Activated naive CD4-positive, alpha-beta T cell treated with anti-CD3 and anti-CD28 coated beads for 36 hours (primary cell): Measurements from ENCODE around the gene ARMC5. TPM values are rescaled to one million over a fixed set of nuclear protein-coding genes. Genes with fewer than 3 reads are reported as not detected.
"Not testable (repeated sequence)": the region's sequence is repeated elsewhere in the genome, so short reads cannot be mapped to it uniquely, and the experiment has no call there.

ENCODE experiments used
- CTCF ChIA-PET: fragments of 350-600 bp; sonication (Branson Sonifier 250); formaldehyde crosslinking; loops from one replicate; lab custom pipeline; 2021; ENCODE audit warnings: antibody characterized with exemption; lab: Charles Lee
- DNase-seq: peaks from one replicate; pipeline ENCODE4 v3.0.0-alpha.2; 2020
- H3K27ac Mint-ChIP-seq: one replicate; pipeline ENCODE4 v1.8.0; 2021; ENCODE audit warnings: mild to moderate bottlenecking, mixed read lengths
- H3K27me3 Mint-ChIP-seq: one replicate; pipeline ENCODE4 v1.8.0; 2021; ENCODE audit warnings: low read depth, mixed read lengths
- H3K36me3 Mint-ChIP-seq: one replicate; pipeline ENCODE4 v1.8.0; 2021; ENCODE audit warnings: low read depth, mixed read lengths
- H3K4me1 Mint-ChIP-seq: one replicate; pipeline ENCODE4 v1.8.0; 2021; ENCODE audit warnings: low read depth, mixed read lengths
- H3K4me3 Mint-ChIP-seq: one replicate; pipeline ENCODE4 v1.8.0; 2021; ENCODE audit warnings: mild to moderate bottlenecking, moderate library complexity, mixed read lengths
- H3K9me3 Mint-ChIP-seq: one replicate; pipeline ENCODE4 v1.8.0; 2021; ENCODE audit warnings: mixed read lengths
- intact Hi-C: fragments of 100-400 bp; cut with micrococcal nuclease; formaldehyde crosslinking; loops from one replicate; pipeline ENCODE4 v1.15.1; 2023
- total RNA-seq, 2 experiments: library from RNA; stranded (reverse); gene quantifications; one replicate each; pipeline ENCODE4 v1.2.3, GENCODE V29; 2021

ARMC5 gene
- total RNA-seq = 1 to 10 TPM; 6.3 to 6.7 TPM

DNA sequence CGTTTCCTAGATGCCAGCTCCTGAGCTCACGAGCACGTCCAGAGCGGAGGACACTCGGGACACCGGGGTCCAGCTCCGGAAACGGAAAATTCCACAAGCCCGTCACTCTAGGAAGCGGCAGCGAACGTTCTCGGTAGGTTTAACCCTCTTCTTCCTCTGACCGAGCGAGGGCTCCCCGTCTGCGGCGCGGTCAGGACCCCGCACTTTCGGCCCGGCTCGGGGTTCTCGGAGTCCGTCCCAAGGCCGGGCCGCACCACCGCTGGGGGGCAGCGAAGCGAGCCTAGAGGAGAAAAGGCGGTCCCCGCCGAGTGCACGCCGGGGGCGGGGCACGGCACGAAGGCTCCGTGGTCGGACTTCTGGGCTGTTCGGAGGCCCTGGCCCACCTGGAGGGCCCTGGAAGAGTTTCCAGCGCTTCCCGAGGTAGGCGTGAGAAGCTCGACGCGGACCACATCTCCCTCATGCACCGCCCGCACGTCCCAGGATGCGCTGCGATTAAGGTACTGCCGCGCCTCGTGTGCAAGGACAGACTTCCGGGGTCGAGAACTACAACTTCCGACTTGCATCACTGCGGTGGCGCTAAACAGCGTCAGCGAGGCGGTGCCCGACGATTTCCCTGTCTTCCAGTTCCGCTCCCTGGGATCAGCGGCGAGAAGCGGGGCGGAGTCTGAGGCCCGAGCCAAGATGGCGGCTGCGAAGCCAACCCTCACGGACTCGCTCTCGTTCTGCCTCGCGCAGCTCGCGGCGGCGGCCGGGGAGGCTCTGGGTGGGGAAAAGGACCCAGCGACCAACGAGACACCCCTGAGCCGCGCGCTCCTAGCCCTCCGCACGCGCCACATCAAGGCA lies at the start of gene ARMC5:
Gene ARMC5 (plus strand): TSS at position 658 of the 843 bp plus-strand sequence. CDS start 24 bp downstream, at position 682.
- CTCF ChIA-PET = interaction anchor here (0.6 to 2.0 kb wide), 6 partner anchors 27 to 419 kb away, joined by 3 to 6 read pairs (median 4); no protein-coding TSS in a partner anchor
- intact Hi-C loops = loop anchor here (1.0 to 5.0 kb wide), 16 partner anchors 18 to 800 kb away; partner anchors contain the start of genes FBRS, FUS, SETD1A and STX4
- Mint-ChIP-seq H3K36me3 (peaks cover 26% of the 10 kb centered on the region), H3K4me3 (peak within 1 kb of the TSS; percentile 87), H3K27ac (peak within 1 kb of the TSS; percentile 94), H3K9me3 (no peaks in the 10 kb centered on the region), H3K27me3 (no peaks in the 10 kb centered on the region), H3K4me1 (peaks cover 41% of the 10 kb centered on the region)
- DNase-seq = peak; percentile 99

DNA sequence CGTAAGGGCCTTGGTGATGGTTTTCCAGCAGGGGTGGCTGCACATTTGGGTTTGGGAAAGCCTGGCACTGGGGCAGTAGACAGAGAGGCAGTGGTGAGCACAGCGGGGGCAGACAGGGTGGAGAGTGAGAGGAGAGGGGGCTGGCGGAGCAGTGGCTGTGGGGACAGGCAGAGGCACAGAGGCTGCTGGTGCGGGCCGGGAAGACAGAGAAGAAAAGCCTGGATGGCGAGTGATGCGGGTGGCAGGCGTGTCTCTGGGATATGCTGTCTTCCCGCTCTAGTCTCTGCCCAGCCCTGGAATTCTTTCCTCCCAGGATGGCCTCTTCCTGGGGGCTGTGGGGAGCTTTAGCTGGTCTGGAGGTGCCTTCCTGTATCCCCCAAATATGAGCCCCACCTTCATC lies 49.2 kb upstream of the ARMC5 start:
- DNase-seq = no peak
- Mint-ChIP-seq H3K9me3 (no peaks in the 10 kb centered on the region), H3K36me3 (no peaks in the 10 kb centered on the region), H3K27ac (no peak overlapping the region), H3K4me3 (no peak overlapping the region), H3K27me3 (no peaks in the 10 kb centered on the region), H3K4me1 (no peaks in the 10 kb centered on the region)
- intact Hi-C loops = no loop called here
- CTCF ChIA-PET = no interaction called here

GRCh38 chr16:31411024-31411844 lies 48.1 kb upstream of the ARMC5 start:
- no peaks in the 10 kb centered on the region for H3K9me3 Mint-ChIP-seq
- H3K27ac Mint-ChIP-seq = no peak overlapping the region
- CTCF ChIA-PET = no interaction called here
- intact Hi-C loops = no loop called here
- no peaks in the 10 kb centered on the region for H3K27me3 Mint-ChIP-seq
- no peak overlapping the region for H3K4me3 Mint-ChIP-seq
- no peak for DNase-seq
- H3K4me1 Mint-ChIP-seq = no peaks in the 10 kb centered on the region
- H3K36me3 Mint-ChIP-seq = no peaks in the 10 kb centered on the region

GRCh38 chr16:31412750-31413149 lies 46.6 kb upstream of the ARMC5 start:
- CTCF ChIA-PET = no interaction called here
- Mint-ChIP-seq H3K4me3 (no peak overlapping the region), H3K9me3 (no peaks in the 10 kb centered on the region), H3K27ac (no peak overlapping the region), H3K27me3 (no peaks in the 10 kb centered on the region), H3K36me3 (no peaks in the 10 kb centered on the region), H3K4me1 (no peaks in the 10 kb centered on the region)
- intact Hi-C loops = no loop called here
- no peak for DNase-seq

GRCh38 chr16:31413381-31413780 lies 45.9 kb upstream of the ARMC5 start:
- intact Hi-C loops = no loop called here
- Mint-ChIP-seq H3K9me3 (no peaks in the 10 kb centered on the region), H3K4me3 (no peak overlapping the region), H3K27ac (no peak overlapping the region), H3K36me3 (no peaks in the 10 kb centered on the region), H3K4me1 (no peaks in the 10 kb centered on the region), H3K27me3 (no peaks in the 10 kb centered on the region)
- DNase-seq = no peak
- CTCF ChIA-PET = no interaction called here

DNA sequence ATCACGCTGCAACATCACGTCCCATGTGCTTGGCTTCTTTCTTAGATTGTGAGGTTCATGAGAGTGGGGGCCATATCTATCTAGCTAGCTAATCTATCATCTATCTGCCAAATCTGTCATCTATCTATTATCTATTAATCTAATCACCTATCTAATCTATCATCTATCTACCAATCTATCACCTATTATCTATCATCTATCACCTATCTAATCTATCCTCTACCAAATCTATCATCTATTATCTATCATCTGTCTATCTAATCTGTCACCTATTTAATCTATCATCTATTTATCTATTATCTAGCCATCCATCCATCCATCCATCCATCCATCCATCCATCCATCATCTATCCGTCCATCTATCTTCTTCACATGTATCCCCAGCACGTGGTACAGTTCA lies 45.4 kb upstream of the ARMC5 start:
- H3K36me3 Mint-ChIP-seq = no peaks in the 10 kb centered on the region

DNA sequence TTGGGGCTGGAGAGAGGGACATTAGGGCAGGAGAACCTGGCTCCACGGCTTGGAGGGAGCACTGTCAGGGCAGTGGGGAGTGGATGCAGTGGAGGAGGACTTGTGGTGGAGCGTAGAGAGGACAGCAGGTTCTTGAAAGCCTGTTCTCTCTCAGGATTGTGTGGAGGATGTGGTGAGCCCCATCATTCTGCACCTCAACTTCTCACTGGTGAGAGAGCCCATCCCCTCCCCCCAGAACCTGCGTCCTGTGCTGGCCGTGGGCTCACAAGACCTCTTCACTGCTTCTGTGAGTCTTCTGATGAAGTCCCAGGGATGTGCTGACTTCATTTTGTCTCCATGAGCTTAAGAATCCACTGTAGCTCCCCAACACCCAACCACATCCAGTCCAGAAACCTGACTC lies 44.6 kb upstream of the ARMC5 start:
- CTCF ChIA-PET = interaction anchor here (0.6 kb wide), 1 partner anchor 101 kb away, joined by 3 read pairs; no protein-coding TSS in a partner anchor
- Mint-ChIP-seq H3K9me3 (no peaks in the 10 kb centered on the region), H3K27ac (no peak overlapping the region), H3K27me3 (no peaks in the 10 kb centered on the region), H3K36me3 (no peaks in the 10 kb centered on the region), H3K4me1 (no peaks in the 10 kb centered on the region), H3K4me3 (no peak overlapping the region)
- DNase-seq = no peak
- intact Hi-C loops = no loop called here

More for the DNA sequence above, 45.4 kb upstream of the ARMC5 start:
- no peak overlapping the region for H3K27ac Mint-ChIP-seq
- no peaks in the 10 kb centered on the region for H3K4me1 Mint-ChIP-seq
- intact Hi-C loops = no loop called here
- H3K9me3 Mint-ChIP-seq = no peaks in the 10 kb centered on the region
- no peak for DNase-seq
- CTCF ChIA-PET = interaction anchor here (0.6 kb wide), 1 partner anchor 102 kb away, joined by 3 read pairs; no protein-coding TSS in a partner anchor
- H3K4me3 Mint-ChIP-seq = no peak overlapping the region
- H3K27me3 Mint-ChIP-seq = no peaks in the 10 kb centered on the region

- Mint-ChIP-seq H3K9me3 (no peaks in the 10 kb centered on the region), H3K36me3 (no peaks in the 10 kb centered on the region), H3K4me1 (peaks cover under 1% of the 10 kb centered on the region), H3K27me3 (no peaks in the 10 kb centered on the region), H3K4me3 (no peak overlapping the region), H3K27ac (no peak overlapping the region)
- intact Hi-C loops = no loop called here
- CTCF ChIA-PET = no interaction called here
- no peak for DNase-seq
Observed at GRCh38 chr16:31416371-31416770, 42.9 kb upstream of the ARMC5 start.

GRCh38 chr16:31417036-31417435 lies 42.3 kb upstream of the ARMC5 start:
- H3K9me3 Mint-ChIP-seq, H3K27ac Mint-ChIP-seq, DNase-seq, CTCF ChIA-PET, H3K36me3 Mint-ChIP-seq, intact Hi-C loops, H3K4me3 Mint-ChIP-seq, H3K27me3 Mint-ChIP-seq, H3K4me1 Mint-ChIP-seq: not testable (repeated sequence)

DNA sequence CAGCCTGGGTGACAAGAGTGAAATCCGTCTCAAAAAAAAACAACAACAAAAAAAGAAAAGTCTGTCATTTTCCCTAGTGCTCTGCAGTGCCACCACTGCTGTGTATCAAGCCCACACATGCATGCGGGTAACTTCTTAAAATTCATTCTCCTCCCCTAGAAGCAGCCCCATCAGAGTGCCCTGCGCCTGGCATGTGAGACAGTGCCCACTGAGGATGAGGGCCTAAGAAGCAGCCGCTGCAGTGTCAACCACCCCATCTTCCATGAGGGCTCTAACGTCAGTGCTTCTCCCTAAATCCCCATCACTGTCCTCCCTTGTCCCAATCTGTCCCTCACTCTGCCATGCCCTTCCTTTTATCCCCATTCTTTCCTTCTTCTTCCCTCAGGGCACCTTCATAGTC lies 41.4 kb upstream of the ARMC5 start:
- Mint-ChIP-seq H3K27me3 (no peaks in the 10 kb centered on the region), H3K4me3 (no peak overlapping the region), H3K27ac (no peak overlapping the region), H3K9me3 (no peaks in the 10 kb centered on the region), H3K4me1 (peaks cover 5% of the 10 kb centered on the region), H3K36me3 (no peaks in the 10 kb centered on the region)
- no peak for DNase-seq
- CTCF ChIA-PET = no interaction called here
- intact Hi-C loops = no loop called here

- no peaks in the 10 kb centered on the region for H3K27me3 Mint-ChIP-seq
- H3K27ac Mint-ChIP-seq = no peak overlapping the region
- H3K9me3 Mint-ChIP-seq = no peaks in the 10 kb centered on the region
- H3K4me3 Mint-ChIP-seq = no peak overlapping the region
- intact Hi-C loops = no loop called here
- H3K4me1 Mint-ChIP-seq = peaks cover 5% of the 10 kb centered on the region
- DNase-seq = no peak
- no peaks in the 10 kb centered on the region for H3K36me3 Mint-ChIP-seq
- CTCF ChIA-PET = interaction anchor here (1.1 kb wide), 1 partner anchor 37 kb away, joined by 3 read pairs; no protein-coding TSS in a partner anchor
Observed at GRCh38 chr16:31420037-31420436, 39.3 kb upstream of the ARMC5 start.

GRCh38 chr16:31421587-31421986 lies 37.7 kb upstream of the ARMC5 start:
- H3K27ac Mint-ChIP-seq = no peak overlapping the region

More at GRCh38 chr16:31421587-31421986, 37.7 kb upstream of the ARMC5 start:
- Mint-ChIP-seq H3K4me3 (no peak overlapping the region), H3K27me3 (peaks cover 5% of the 10 kb centered on the region), H3K36me3 (no peaks in the 10 kb centered on the region), H3K9me3 (no peaks in the 10 kb centered on the region), H3K4me1 (peaks cover 7% of the 10 kb centered on the region)
- peak; percentile 73 for DNase-seq
- CTCF ChIA-PET = no interaction called here
- intact Hi-C loops = no loop called here
